DMS 273 (cell line): ENCODE measurements around the gene IL19.
"Not testable (repeated sequence)": the region's sequence is repeated elsewhere in the genome, so short reads cannot be mapped to it uniquely, and the experiment has no call there.

Experiments
- DNase-seq: peaks from one replicate; lab custom pipeline; 2025; ENCODE audit not compliant: unreplicated experiment; lab: John Stamatoyannopoulos, UW

The IL19 gene

DNA sequence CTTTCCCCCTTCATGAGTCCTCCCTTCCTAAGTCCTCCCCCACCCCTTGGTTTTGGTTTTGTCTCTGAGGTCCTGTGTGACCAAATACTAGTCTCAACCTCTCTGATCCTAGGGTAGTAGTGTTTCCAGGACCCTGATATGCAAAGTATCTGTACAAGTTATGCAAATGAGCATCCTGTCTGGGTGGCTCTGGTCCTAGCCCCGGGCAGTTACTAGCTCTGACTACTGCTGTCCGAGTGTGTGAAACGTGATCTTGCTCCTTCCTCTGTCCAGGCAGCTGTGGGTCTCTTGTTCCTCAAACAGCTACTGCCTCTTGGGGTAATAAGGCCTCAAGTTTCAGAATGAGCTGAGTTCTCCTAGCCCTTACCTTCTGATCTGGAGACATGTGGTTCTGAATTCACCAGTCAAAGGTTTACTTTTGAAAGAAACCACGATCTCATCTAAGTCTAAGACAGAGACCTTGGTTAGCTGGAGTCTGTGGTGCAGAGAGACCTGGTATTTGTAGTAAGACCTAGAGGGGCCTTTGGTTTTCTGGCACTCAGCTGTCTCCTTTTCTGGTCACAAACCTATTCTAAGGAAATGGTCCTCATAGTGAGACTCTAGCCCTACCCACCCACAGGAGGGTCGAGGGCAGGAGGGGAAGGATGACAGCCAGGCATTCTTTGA, 31.0 kb upstream of the IL19 start:
- no peak for DNase-seq

DNA sequence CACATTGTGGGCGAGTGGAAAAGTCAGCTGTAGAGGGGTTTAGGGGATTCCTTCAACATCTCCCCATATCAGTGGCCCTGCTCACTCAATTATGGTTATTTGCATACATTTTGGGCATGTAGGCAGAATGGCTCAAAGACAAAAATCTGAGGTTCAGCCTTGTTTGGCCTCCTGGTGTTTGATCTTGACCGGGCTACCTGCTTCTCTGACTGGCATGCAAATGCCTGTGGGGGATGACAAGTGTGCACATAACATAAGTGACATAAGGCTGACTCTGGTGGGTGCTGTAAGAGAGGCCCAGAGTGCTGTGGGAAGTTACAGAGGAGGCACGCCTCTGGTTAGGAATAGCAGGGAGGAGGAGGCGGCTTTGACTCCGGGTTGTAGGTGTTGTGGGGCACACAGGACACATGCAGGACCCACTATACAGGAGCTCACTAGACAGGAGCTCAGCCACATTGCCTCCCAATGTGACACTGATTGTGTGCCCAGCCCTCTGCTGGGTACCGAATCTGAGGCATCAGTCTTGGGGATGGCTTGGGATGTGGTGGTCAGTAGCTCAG, 29.4 kb upstream of the IL19 start:
- DNase-seq: no peak

DNA sequence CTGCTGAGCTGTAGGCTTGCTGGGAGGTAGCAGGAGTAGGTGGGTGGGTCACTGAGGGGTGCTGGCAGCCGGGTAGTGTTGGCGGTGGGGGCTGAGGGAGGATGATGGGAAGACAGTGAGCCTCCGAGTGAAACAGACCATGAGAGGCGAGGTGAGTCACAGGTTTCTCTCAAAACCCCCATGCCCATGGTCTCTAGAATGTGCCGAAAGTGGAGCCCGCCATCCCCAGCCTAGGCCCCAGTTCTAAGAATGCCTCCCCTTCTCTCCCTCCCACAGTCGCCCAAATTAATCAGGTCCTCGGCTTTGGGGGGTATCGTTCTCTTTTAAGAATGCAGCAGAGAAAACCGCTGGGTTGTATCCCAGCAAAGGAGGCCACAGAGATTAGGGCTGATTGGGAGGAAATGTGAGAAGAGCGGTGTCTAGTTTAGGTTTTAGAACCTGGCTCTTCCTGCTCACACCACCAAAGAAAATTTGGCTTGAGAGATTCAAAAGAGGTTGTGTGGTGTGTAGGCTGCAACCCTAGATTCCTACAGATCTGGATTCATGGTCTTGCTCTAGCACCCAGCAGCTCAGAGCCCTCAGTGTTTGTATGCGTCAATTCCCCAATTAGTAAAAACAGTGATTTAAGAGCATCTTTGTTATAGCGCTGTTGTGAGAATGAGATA, 27.7 kb upstream of the IL19 start:
- DNase-seq: no peak

DNA sequence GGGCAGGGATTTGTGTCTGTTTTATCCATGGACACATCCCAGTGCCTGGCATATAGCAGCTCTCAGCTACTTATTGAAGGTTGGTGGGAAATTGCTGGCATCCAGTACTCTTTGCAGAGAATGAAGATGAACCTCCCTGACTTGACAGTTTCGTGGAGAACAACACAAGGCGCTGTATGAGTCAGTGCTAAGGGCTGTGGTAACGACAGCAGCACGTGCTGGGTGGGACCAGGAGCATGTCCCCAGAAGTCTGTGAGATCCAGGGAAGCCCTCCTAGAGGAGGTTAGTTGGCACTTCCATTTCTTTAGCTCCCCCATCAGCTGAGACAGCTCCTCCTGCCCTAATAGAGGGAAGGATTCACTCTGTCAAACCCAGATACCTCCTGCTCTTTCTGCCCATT, 25.9 kb upstream of the IL19 start:
- no peak for DNase-seq

DNA sequence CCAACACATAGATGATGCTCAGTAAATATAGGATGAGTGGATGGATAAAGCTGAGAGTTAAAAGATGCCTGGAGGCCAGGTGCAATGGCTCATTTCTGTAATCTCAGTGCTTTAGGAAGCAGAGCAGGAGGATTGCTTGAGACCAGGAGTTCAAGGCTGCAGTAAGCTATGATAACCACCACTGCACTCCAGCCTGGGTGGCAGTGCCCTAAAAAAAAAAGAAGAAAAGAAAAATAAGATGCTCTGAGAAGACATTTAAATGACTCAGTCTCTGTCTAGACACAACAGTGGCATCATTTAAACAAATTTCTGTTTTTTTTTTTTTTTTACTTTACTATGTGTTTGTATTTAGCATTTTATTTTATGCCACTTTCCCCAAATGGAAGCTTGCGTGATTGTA, 25.3 kb upstream of the IL19 start:
- no peak for DNase-seq

DNA sequence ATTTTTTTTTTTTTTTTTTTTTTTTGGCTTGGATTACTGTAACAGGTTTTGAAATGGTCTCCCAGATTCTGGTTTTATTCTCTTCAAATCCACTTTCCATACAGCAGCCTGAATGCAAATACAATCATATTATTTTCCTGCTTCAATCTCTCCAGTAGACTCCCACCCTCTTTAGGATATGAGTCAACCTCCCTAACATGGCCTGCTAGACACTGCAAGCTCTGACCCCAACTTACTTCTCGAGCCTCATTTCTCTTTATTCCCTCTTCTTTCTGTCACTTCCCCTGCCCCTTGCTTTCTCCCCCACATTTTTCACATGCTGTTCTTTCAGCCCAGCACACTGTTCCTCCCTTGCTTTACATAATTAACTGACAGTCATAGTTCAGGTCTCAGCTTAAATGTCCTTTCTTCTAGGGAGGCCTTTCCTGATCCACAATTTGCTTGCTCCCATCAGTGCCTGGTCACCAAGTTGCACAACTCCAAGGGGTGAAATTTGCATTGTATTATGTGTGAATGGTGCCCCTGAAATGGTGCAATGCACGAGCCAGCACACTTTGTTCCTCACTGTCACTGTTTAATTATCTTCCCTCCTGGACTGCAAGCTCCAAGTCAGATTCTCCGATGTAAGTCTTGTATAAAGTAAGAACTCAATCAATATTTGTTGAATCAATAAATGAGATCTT, 22.1 kb upstream of the IL19 start:
- peak; percentile 47 for DNase-seq

DNA sequence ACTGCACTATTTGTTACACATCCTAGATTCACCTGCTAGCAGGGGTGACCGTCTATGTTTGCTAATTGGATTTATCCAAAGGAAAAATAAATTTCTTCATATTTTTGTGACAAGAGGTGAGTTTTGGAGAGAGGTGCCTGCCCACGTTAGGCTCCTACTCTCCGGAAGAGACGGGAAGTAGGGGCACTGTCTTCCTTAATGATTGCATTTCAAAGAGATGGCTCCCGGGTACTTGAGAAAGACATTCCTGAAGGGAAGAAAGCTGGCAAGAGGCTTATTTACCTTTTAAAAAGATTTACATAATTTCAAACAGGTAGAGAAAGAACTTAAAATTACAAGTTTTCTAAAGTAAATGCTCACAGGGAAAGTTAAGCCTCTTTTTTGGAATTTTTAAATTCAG, 18.7 kb upstream of the IL19 start:
- DNase-seq: no peak

DNA sequence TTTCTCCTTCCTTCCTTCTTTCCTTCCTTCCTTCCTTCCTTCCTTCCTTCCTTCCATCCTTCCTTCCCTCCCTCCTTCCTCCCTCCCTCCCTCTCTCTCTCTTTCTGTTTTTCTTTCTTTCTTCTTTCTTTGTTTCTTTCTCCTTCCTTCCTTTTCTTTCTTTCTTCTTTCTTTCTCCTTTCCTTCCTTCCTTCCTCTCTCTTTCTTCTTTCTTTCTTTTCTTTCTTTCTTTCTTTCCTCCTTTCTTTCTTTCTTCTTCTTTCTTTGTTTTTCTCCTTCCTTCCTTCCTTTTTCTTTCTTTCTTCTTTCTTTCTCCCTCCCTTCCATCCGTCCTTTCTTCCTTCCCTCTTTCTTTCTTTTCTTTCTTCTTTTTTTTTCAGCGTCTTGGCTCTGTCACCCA, 18.1 kb upstream of the IL19 start:
- DNase-seq: no peak

DNA sequence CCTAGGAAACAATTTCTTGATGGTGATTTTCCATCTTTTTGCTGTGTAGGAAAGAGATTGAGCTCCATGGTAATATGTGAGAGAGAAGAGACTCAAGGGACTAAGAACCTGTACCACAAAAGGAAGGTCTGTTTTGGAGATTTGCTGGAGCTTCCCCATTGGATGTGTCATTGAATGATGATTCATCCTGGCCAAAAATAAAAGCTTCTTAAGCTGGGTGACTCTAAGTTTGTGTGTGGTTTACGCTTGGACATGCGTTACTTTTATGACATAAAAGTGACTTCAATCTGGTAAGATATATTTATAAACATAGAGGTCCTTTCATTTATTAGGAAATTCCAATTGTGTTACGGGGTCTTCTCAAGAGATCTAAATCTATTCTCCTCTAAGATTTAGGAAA, 17.4 kb upstream of the IL19 start:
- DNase-seq: no peak

DNA sequence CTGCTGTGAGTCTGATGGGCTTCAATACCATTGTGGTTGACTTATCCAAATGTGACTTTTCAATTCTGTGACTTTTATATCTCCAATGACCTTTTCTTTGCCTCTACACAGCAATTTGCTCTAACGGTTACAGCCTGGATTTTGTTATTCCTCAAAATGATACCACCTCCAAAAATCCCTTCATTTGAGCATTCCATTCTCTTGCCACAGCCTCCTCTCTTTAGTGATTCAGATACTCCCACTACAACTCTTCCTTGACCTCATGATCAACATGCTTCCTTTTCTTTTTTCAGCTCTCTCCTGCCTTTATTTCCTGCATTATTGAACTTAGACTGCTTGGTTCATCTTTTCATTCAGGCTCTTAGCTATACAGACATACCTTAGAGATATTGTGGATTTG, 16.6 kb upstream of the IL19 start:
- no peak for DNase-seq

DNA sequence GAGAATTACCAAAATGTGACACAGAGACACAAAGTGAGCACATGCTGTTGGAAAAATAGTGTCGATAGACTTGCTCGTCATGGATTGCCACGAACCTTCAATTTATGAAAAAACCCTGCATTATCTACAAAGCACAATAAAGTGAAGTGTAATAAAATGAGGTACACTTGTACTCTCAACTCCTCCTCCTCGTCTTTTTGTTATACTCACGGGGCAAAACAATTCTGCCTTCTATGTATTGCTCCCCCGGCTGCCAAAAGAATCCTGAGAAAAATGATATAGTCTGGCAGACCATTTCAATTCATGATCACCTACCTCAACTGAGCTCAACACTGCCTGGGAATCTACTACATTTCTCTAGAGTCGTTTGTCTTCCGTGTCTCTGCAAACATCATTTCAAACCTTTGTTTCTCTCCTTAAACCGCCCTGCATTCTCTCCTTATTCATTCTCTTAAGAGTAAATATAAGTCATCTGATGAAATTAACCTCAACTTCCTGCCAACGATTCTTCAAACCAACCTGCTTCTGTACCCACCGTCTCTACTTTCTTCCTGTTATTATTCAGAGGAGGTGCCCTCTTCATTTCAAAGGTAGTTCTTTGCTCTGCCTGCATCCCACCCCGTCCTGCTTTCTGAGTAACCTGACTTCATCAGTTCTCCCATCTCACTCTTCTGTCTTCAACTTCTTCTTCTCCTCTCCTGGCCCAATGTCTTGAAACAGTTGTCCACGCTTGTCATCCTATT, 12.9 kb upstream of the IL19 start:
- DNase-seq: no peak

DNA sequence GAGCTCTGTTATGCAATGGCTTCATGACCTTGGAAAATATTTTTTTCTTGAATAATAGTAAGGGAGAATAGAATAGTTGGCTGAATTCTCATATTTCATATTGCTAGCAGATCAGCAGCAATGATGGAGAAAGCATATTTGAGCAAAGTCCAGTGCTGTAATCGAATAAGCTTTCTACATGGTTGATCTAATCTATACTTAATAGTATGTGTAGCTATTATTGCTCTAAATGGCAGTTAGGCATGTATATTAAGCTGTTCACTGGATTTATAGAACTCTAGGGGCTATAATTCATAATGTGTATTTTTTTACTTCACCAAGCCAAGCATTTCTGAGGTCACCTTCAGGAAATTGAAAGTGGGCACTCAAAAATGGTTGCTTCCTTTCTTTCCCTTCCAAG, 10.0 kb upstream of the IL19 start:
- DNase-seq: no peak

DNA sequence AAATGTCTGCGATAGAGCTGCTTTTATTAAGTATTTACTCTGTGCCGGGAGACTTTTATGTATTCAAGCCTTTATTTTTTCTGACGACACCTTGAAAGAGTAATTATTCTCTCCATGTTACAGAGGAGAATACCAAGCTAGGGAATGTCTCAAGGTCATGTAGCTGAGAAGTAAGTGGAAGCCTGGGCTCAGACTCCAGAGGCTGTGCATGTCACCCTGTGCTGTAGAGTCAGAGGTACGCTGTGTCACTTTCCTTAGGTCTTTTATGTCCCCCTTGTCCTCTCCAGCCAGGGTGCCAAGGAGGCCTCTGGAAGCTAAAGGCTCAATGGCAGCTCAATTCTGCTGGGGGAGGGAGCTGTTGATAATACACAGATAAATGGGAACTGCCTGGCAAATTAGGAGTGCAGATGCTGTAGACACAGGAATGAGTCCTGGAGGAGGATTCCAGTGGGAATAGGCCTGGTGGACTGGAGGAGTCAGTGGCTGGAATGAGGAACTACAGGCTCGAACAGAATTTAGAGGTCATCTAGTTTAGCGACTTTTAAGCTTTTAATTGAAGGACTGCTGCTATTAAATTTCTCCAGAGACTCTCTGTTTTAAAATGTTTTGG, 9.3 kb upstream of the IL19 start:
- peak; percentile 19 for DNase-seq

DNA sequence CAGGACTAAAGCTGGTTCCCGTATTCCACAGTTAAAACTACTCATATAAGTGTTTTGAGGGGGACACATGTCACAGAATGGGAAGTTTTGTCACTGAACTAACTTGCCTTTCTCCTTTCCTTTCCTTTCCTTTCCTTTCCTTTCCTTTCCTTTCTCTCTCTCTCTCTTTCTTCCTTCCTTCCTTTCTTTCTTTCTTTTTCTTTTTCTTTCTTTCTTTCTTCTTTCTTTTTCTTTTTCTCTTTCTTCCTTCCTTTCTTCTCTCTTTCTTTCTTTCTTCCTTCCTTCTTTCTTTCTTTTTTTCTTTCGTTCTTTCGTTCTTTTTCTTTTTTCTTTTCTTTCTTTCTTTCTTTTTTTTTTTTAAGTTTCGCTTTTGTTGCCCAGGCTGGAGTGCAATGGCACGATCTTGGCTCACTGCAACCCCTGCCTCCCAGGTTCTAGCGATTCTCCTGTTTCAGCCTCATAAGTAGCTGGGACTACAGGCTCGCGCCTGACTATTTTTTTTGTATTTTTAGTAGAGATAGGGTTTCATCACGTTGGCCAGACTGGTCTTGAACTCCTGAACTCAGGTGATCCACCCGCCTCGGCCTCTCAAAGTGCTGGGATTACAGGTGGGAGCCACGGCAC, 7.7 kb upstream of the IL19 start:
- DNase-seq: not testable (repeated sequence)

DNA sequence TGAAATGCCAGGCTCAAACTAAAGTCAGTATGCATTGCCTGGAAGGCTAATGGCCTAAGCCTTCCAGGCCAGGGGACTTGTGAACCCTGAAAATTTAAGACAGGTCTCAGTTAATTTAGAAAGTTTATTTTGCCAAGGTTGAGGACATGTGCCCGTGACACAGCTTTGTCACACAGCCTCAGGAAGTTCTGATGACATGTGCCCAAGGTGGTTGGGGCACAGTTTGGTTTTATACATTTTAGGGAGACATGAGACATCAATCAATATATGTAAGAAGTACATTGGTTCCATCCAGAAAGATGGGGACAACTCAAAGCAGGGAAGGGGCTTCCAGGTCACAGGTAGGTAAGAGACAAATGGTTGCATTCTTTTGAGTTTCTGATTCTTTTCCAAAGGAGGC, 4.8 kb upstream of the IL19 start:
- not testable (repeated sequence) for DNase-seq

DNA sequence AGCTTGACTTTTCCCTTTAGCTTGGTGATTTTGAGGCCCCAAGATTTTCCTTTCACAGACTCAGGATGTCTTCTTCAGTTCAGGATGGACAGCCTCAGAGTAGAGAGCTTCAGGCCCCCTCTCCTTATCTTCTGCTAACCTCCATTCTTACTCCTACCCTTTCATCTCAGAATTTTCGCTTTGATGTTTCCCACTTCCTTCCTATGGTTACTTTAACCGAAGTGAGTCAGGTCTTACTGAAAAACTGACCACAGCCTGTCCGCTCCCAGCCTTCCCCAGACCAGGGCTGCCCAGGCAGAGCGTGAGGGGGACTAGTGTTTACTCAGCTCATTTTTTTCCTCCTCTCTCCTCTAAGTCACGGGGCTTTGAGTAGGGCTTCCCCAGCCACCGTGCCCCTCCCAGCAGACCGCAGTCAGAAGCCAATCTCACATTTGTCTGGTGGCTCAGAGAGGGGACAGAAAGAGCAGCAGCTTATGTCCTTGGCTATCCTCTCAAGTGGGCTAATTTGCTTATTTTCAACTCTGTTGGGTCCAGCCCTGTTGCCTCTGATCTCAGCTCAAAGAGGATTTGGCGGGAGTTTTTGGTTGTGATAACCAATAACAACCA, 4.2 kb upstream of the IL19 start:
- no peak for DNase-seq

DNA sequence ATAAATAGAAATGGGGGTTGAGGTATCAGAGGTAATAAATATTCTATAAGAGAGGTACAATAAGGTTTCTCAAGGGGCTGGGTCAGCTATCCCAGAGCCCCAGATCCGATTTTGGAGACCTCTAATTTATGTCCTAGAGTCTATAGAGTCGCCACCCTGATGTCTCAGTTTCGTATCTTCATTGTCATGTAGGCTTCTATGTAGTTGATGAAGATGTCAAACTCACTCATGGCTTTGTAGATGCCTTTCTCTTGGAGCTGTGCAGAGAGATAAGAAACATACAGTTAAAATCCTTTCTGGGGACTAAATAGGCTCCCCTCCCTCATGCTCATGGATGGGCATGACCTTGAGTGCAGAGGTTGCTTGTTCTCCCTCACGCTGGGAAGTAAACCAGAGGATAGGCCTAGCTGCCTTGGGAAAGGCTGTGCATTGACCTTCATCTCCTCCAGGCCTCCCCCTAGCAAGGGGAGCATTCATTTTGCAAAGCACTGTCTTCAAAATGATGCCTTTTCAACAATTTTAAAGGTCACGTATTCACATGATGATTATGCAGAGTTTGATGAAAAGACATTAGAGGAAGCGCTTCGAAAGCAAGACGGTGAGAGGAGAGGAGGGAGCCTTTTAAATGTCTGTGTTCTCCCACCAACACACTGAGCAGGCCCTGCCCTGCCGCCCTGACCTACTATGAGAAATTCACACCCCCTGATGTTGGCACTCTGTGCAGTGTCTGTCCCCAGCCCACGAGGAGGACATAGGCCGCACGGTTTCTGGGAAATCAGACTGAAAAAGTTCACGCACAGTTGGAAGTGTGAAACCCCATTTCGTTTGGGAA, 1.9 kb upstream of the IL19 start:
- no peak for DNase-seq

DNA sequence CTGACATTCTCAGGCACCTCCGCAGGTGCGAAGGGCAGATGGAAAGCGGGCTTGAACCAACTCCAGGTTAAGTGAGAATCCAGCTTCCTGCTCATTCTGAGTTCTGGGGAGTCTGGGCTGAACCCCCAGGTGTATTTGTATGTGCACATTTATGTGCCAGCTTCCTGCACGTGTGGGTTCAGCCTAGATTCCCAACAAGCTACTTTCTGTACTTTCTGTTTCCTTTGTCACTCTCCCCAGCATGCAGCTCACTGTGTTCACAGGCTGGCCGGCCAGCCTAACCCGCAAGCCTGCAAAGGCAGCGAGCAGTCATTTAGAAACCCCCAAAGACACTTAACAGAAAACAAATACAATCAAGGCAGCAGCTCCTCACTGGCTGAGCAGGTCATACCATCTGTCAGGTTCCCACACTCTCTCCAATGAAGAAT, 1.3 kb upstream of the IL19 start:
- DNase-seq: no peak

DNA sequence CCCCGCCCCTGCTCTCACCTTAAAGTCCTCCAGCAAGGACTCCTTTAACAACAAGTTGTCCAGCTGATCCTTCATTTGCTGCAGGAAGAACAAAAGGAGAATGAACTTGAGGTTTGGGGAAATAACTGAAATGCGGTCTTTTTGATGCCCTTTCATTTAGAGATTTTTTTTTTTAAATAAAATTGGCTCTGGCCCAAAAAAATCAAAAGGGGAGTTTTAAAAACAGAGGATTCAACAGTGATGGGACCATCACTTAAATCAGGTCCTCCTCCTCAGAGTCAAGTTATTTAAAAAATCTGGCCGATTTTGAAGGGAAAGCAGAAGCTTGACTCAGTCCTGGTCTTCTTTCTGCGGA, 742 bp downstream of the IL19 start:
- no peak for DNase-seq
